HL-60/S4 (cell line): Measurements from ENCODE around the gene ZBTB42.

ENCODE experiments used
- in situ Hi-C: fragments of 300-500 bp; cut with MboI; formaldehyde crosslinking; loops from 2 replicates; pipeline ENCODE4 v1.14.3; 2022; ENCODE audit warnings: low sequenced_read_pairs

Gene ZBTB42

GRCh38 chr14:104794631-104794992, 6.3 kb upstream of the ZBTB42 start:
- in situ Hi-C loops: no loop called here

DNA sequence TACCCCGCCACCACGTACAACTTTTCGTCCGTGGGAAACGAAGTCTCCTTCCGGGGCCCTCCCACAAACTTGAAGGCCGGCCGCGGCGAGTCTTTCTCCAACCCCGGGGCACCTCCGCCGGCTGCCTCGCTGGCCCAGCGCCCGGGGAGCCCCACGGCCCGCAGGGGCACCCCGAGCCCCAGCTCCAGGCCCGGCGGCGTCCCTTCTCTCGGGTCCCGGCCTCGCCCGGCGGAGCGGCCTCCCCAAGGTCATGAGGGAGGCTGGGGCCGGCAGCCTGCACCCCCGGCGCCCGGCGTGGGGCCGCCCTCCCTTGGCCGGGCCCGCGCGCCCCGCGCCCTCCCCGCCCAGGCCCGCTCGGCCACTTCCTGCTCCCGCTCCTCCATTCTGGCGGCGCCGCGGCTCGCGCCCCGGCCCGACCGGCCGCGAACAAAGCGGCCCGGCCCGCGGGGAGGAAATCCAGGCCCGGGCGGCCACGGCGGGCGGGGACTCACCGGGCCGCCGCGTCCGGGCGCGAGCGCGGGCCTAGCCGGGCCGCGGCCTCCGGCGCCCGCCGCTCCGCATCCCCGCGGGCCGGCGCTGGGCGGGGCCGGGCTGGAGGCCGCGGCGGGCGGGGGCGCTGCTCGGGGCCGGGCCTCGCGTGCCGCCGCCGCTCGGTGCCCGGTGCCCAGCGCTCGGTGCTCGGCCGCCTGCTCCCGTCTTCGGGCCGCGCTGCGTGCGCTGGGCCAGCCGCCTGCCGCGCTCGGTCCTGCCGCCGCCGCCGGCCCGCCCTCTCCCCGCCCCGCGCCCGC, 5.7 kb upstream of the ZBTB42 start, which contains the start of gene AKT1:
TSS of gene AKT1 (minus strand) at position 756 of the 788 bp plus-strand sequence. CDS start 3,105 bp downstream, outside the sequence.
- in situ Hi-C loops: no loop called here

DNA sequence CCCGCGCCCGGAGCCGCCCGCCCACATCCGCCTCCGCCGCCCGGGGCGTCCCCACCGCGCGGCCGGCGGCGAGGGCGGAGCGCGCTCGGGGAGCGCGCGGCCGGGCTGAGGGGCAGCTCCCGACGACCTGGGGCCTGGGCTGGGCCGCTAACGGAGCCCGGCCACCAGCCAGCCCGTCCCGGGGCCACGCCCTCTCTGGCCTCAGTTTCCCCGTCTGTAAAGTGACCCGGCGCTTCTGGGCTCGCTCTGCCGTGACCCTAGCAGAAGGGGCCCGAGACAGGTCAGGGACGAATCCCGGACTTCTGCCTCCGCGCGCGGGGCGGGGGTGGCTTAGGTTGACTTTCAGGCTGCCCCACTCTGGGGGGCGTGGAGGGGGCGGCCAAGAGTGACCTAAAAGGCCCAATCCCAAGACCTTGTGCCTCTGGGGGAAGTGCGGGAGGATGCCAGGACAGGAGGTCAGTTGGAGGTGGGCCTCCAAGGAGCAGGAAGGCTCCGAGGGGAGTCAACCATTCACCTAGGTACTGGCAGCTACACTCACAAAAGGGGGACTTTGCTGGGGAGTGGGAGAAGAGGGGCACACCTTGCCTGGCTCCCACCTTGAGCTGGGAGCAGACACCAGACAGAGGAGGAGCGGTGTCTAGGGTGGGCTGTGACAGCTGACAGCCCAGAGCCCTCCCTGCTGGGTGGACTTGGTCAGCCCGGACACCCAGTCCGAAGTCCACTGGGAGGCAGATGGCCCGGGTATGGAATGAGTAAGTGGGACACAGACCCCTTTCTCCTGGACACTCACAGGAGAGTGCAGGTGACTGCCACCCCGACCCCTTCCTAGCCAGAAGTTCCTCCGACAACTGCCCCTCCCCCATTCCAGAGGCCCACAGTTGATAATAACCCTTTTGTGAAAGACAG, 4.9 kb upstream of the ZBTB42 start:
- in situ Hi-C loops: no loop called here

GRCh38 chr14:104796687-104797081, 4.2 kb upstream of the ZBTB42 start:
- in situ Hi-C loops: no loop called here

- in situ Hi-C loops: no loop called here
Measured at GRCh38 chr14:104797115-104798044, 3.5 kb upstream of the ZBTB42 start.

DNA sequence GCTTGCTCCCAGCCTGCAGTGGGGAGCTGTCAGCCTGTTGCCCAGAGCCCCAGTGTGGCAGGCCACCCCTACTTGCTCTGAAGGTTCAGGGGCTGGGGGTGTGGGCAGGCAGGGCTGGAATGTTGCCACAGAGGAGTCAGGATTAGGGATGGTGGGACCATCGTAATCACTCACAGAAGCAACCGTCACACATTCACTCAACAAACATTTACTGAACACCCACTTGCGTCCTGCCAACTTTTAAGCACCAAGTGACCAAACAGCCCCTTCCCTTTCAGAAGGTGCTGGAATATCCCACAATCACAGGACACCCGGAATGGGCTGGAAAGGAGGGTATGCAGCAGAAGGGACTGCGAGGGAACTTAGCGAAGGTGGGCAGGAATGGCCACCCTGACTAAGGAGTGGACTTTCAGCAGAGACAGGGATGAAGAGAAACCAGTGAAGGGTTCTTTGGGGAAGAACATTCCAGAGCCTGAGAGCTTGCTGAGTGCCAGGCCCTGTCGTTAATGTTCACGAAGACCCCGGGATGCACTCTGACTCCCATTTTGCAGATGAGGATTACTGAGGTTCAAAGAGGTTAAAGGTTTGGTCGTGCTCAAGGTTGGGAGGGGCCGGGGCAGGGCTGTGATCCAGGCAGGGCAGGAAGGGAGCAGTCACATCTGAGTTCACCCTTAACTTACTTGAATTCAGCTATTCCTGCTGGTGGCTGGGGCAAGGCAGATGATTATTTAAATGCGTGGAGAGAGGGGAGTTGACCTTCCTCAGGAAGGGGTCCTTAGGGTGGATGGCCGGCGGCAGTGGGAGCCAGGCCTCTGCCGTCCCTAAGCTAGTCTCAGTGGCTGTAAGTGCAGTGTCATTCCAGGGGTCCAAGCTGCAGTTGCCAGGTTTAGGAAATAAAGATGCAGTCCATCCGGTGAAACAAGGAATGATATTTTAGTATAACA, 2.3 kb upstream of the ZBTB42 start:
- in situ Hi-C loops: no loop called here

- in situ Hi-C loops: no loop called here
Measured at GRCh38 chr14:104799244-104800014, 1.5 kb upstream of the ZBTB42 start.

- in situ Hi-C loops: no loop called here
Measured at GRCh38 chr14:104800015-104800770, 708 bp upstream of the ZBTB42 start.

- in situ Hi-C loops: no loop called here
Measured at GRCh38 chr14:104801520-104802393, 856 bp downstream of the ZBTB42 start.

GRCh38 chr14:104802394-104803184, 1.7 kb downstream of the ZBTB42 start:
- in situ Hi-C loops: no loop called here

- in situ Hi-C loops: no loop called here
Measured at GRCh38 chr14:104803280-104803911, 2.5 kb downstream of the ZBTB42 start.

- in situ Hi-C loops: no loop called here
Measured at GRCh38 chr14:104803912-104804410, 3.1 kb downstream of the ZBTB42 start.

- in situ Hi-C loops: no loop called here
Measured at GRCh38 chr14:104804481-104805325, 3.8 kb downstream of the ZBTB42 start.

GRCh38 chr14:104805326-104805678, 4.4 kb downstream of the ZBTB42 start:
- in situ Hi-C loops: no loop called here
